GM18502 (cell line): Measurements from ENCODE around the gene KDELR3.
"Not testable (repeated sequence)": the region's sequence is repeated elsewhere in the genome, so short reads cannot be mapped to it uniquely, and the experiment has no call there.

ENCODE experiments used
- ATAC-seq: cut with Tn5 transposase; IDR thresholded peaks from one replicate; pipeline ENCODE4 v1.9.1; 2021; ENCODE audit warnings: mild to moderate bottlenecking; ENCODE audit not compliant: unreplicated experiment, poor library complexity

The KDELR3 gene

DNA sequence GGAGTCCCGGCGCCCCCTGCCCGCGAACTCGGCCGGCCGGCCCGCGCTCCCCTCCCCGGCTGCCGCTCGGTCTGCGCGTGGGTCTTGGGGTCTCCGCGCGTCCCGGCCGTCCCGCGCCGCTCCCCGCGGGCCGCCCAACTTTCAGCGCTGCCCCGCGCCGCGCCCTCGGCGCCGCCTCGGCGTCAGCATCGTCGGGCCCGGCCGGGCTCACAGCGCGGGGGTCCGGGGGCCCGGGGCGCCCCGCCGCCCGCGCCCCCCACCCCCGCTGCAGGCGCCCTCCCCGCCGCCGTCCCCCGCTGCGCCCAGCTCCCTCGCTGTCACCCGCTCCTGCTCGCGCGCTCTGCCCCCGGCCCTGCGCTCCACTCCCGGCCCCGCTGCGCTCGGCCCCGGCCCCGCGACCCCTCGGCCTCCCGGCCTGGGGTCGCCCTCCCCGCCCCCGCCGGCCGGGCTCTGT lies 12.8 kb upstream of the KDELR3 start, which contains the start of gene KCNJ4:
KCNJ4 (minus strand) TSS at position 124 of the 454 bp plus-strand sequence. CDS start 27,067 bp downstream, outside the sequence.
- no peak for ATAC-seq

DNA sequence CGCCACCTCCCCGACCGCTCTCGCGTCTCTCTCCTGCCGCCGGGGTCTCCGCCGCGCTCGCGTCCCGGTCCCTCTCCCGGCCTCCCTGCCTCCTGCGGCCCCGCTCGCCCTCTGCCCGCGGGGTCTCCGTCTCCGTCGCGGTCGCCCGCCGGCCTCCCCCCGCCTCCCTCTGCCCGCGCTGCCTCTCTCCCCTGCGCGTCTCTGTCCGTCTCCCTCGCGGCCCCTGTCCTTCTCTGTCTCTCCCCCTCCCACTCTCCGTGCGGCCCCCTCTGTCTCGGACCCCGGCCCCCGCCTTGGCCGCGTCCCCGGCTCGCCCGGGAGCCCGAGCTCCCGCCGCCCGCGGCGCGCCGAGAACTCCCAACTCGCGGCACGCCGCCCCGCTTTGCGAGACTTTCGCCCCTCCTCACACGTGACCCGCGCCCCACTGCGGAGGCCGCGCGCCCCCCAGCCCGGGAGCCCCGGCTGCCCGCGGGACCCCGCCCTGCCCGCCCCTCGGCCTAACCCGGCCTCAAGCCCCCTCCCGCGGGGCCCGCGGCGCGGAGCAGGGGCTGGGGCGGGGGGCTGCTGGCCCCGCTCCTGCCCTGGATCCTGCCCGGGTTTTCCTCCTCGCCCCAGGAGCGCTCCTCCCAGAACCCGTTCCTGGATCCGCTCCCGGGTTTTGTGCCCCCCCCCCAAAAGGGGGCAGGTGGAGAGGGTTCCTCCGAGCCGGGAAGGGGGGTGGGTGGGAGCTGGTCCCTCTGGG lies 12.2 kb upstream of the KDELR3 start:
- no peak for ATAC-seq

DNA sequence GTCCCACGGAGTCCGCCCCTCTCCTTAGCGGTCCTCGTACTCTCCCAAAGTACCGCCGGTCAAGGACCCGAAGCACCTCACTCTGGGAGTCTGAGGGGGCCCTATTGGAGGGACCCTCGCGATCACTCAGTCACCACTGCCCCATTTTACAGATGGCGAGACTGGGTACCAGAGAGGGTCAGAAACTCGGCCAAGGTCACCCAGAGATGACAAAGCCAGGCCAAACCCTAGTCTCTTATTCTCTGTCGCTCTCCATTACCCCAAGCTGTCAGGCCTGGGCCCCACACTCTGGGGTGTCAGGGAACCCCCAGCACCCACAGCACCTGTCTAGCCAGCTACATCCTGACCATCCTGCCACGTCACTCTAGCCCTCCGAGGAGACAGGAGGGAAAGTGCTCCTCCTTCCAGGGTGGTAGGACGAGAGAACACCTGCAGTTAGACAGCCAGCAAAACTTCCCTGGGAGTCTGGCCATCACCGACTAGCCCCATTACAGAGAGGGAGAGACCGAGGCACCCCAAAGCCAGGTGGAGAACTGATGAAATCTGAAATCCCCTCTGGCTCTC lies 11.5 kb upstream of the KDELR3 start:
- no peak for ATAC-seq

DNA sequence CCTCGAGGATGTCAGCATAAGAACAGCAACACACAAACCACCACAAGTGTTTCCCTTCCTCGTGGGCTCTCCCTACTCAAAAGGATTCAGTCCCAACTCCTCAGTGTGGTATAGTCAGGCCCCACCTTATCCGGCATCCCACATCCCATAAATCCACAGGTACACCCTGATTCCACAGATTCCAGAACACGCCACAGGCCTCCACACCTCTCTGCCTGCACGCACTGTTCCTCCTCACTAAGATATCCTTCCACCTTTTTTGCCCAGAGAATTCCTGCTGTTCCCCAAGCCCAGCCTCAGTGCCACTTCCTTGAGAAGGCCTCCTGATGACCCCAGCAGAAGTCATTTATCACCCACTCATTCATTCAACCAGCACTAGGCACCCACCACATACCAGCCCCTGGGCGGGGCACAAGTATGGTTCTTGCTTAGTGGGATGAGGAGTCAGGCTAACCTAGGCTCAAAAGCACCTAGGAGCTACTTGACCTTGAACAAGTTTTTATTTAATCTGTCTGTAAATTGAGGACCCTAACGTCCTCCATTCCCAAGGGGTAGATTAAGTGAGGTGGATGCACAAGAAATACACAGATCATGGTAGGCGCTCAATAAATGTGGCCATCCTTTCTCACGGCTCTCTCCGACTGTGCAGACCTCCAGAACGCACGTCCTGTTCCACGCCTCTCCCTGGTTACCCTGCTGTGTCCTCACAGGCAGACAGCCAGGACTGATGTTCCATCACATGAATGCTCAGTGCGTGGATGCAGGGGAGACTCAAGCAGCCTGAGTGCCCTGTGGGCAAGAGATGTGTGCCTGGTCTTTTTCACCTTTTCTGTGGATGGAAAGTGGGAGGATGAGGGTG lies 10.8 kb upstream of the KDELR3 start:
- ATAC-seq = no peak

DNA sequence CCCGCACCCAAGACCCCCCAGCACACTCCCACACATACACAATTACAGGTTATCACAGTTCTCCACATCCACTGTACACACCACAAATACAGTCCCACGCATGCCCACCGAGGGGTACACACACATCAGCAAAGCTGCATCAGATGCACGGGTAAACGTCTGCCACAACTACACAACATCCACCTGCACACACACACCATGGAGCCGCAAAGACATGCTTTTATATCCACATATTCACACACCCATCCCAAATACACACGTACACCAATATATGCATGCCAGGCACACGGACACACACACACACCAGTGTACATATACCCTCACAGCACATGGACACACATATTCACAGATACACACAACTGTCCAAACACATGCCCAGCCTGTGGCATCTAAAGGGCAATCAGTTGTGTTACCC lies 7.5 kb upstream of the KDELR3 start:
- no peak for ATAC-seq

DNA sequence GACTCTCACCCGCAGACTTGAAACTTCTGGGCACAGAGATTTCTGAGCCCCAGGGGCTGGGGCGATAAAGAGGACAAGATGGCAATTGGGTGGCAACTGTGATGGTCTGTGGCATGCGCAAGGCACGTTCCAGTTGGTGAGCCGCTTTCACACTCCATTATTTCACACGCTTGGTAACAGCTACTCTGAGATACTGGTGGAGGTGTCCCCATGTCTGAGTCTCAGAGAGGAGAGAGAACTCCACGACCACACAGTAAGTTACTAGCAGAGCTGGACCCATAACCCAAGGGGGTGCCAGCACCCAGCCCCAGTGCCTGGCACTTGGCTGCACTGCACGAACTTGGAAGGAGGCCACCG lies 6.9 kb upstream of the KDELR3 start:
- no peak for ATAC-seq

DNA sequence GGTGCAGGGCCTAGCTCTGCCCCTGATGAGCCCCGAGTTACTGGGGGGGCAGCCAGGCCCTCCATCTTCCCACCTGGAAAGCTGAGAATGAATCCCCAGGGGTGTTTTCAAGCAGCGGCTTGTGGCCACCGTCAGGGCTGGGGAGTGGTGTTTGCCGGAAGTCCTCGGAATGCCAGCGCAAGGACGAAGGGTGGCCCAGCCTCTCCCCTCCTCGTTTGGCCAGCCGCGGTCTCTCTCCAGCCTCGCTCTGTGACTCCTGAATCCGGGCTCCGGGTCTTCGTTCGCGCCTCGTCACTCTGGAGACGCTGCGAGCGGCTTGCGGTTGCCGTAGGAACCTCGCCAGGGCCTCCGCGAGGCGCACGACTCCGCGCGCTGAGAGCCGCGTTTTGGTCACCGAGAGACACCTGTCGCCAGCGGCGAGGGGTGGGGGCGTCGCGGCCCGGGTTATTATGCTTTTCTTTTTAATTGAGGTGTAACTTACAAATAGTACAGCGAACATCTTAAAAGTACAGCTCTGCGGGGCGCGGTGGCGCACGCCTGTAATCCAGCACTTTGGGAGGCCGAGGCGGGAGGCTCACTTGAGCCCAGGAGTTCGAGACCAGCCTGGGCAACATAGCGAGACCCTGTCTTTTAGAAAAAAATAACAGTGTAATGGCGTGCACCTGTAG lies 6.3 kb upstream of the KDELR3 start:
- no peak for ATAC-seq

DNA sequence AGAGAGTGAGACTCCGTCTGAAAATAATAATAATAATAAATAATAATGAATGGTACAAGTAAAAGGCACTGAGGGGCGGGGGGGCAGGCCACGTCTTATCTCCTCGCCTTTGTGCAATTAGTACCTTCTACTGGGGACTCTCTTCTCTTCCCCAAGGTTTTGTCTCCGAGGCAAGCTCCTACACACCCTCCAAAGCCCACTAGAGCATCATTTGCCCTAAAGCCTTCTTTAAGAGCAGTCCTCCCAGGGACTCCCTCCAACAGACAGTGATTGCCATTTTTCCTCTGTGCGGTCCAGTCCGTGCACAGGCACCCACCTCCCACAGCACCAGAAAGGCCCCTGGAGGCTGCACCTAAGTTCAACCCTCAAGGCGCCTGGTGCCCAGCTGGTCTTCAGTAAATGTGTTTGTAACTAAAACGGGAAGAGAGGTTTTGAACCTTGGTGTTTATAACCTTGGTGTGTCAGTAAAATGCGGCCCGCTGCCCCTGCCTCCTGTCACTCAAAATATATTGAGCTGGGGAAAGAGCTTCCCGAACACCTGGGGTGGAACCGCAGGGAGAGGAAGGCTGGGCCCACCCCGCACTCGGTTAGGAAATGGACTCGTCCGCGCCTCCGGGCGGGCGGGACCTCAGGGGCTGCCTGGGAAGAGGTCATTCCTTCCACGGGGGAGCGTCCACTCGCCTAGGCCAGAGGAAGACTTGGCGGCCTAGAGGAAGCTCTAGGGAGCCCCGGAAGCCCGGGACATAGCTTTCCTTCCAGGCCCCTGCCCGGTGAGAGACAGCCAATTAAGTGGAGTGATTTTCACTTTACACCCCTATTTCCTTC lies 4.7 kb upstream of the KDELR3 start:
- no peak for ATAC-seq

DNA sequence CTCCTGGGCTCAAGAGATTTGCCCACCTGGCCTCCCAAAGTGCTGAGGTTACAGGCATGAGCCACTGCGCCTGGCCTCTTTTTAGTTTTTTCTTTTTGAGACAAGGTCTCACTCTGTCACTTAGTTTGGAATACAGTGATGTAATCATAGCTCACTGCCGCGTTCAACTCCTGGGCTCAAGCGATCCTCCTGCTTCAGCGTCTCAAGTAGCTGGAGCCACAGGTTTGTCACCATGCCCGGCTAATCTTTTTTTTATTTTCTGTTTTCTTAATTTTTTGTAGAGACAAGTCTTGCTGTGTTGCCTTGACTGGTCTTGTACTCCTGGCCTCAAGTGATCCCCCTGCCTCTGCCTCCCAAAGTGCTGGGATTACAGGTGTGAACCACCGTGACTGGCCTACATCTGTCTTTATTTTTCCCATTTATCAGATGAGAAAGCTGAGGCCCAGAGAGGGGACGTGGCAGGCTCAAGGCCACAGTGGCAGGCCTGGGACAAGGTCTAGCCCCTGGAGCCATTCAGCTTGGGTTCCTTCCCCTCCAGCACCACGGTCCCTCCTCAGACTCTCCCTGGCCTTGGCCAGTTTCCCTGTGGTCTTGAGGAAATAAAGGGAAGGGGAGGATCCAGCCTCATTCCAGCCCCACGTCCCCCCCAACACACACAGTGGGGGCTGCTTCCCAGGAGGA lies 2.8 kb upstream of the KDELR3 start:
- ATAC-seq = no peak

DNA sequence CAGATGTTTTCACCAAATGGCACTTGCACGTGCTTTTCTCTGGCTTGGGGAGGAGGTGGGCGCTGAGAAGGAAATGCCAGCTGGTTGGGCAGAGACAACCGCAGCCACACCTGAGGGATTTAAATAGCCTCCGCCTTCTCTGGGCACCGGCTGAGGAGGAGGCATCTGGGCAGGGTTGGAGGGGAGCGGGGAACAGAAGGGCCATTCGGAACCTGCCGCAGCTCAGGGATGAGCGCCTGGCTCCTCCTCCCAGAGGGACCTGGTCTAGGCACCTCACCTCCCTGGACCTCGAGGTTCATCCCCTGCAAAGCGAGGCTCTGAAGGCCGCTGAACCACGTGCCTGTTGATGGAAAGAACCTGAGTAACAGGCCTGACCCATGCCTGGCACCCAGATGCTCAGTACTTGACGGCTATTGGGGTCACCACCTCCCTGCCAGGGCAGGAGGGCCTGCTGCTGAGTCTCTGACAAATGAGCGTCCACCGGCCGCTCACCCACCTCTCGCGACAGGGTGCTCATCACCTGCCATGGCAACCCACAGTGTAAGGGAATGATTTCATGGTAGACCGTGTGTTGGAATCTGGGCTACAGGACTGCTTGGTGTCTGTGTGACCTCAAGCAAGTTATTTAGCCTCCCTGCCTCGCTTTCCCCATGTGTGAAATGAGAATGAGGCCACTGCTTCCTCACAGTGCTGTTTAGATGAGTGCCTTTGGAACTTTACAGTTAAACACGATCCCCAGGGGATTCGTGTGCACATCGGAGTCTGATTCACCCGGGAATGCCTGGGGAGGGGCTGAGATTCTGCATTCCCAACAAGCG lies 2.0 kb upstream of the KDELR3 start:
- no peak for ATAC-seq

DNA sequence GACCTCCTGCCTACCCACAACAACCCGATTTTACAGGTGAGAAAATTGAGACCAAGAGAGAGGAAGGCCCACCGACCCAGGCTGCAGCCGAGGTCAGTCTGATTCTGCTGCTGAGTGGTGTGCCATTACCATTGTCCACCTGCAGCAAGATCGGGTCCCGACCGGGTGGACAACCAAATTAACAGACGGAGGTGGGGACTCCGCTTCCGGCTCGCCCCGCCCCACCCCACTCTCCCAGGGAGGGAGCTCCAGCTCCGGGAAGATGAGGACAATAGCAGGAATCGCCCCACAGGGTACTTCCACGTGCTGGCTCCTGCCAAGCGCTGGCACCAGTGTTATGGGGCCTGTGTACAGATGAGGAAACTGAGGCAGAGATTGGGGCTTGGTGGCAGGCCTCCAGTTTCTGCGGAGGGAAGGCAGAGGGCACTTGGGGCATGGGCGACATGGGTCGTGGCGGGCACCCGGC lies 425 bp upstream of the KDELR3 start:
- no peak for ATAC-seq

DNA sequence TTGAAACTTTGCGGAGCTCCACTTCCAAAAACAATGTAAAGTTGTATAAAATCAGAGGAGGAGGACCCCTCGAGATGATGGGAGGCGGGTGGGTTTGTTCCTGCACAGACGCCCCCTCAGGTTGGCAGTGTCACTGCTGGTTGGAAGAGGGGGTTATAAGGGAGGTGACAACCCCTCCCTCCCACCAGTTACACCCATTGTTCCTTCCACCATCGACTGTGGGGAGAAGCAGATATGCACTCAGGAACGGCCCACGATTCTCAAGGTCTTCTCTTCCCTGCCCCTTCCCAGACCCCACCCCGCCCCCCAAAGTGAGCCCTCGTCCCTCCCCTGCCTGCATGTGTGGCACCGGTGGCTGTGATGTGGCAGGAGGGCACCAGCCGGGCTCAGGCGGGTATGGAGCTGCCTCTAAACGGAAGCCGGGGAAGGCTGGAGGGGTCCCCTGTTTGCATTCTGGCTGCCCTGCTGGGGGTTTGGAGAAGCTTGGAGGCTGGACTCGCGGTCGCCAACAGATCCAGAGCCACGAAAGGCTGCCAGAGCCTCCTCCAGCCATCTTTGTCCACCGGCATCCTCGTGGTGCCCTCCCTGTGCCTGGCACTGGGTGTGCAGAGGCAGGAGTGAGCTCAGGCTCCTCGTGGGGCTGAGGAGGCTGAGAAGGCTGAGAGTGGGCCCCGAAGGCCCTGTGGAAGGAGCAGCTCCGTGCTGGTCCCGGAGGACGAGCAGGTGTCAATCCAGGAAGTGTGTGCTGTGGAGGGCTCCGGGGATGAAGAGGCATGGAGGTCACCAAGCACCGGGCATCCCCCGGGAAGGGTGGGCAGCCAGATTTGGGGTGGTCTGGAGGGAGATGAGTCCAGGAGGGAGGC lies 778 bp downstream of the KDELR3 start:
- no peak for ATAC-seq

DNA sequence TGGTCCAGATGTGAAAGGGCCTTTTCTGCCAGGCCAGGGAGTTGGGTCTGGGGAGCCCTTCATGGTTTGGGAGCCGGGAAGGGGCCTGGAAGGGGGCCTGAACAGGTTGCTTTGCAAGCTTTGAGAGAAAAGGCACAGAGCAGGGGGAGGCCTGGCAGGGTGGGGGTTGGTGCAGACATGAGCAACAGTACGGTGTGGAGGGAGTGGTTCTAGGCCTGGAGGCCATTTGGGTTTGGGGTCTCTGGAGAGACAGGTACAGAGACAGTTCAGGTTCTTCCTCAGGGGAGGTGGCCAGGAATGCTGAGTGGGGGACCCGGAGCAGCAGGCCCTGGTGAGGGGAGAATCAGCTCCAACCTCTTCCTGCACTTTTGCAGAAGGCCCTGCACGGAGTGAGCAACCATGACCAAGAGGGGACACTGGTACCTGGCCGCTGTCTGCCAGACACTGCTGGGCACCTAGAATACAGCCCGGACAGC lies 1.4 kb downstream of the KDELR3 start:
- no peak for ATAC-seq

DNA sequence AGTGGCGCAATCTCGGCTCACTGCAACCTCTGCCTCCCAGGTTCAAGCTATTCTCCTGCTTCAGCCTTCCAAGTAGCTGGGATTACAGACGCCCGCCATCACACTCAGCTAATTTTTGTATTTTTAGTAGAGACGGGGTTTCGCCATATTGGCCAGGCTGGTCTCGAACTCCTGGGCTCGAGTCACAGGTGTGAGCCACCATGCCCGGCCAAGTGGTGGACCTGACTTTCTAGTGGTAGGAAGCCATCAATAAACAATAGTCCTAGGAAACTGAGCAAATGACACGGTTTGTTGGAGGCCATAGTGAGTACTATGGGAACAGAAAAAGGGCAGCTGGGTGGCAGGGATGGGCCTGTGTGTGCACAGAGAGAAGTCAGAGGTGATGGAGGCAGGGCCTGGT lies 2.3 kb downstream of the KDELR3 start:
- not testable (repeated sequence) for ATAC-seq

DNA sequence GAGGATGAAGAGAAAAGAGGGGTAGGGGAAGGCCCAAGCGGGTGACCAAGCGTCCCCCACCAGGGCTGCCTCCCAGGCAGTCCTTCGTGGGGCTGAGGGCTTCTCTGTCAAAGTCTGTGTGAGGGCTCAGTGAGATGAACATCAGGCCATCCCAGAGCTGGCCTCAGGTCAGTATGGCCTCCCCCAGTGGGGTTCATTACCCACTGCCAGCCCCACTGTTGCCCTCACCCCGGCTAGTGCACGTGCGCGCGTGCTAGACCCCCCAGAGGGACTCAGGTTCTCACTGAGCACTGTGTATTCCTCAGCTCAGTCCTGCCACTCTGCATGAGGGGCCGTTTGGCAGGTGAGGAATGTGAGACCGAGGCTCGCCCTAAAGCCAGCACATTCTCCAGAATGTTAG lies 3.3 kb downstream of the KDELR3 start:
- no peak for ATAC-seq

DNA sequence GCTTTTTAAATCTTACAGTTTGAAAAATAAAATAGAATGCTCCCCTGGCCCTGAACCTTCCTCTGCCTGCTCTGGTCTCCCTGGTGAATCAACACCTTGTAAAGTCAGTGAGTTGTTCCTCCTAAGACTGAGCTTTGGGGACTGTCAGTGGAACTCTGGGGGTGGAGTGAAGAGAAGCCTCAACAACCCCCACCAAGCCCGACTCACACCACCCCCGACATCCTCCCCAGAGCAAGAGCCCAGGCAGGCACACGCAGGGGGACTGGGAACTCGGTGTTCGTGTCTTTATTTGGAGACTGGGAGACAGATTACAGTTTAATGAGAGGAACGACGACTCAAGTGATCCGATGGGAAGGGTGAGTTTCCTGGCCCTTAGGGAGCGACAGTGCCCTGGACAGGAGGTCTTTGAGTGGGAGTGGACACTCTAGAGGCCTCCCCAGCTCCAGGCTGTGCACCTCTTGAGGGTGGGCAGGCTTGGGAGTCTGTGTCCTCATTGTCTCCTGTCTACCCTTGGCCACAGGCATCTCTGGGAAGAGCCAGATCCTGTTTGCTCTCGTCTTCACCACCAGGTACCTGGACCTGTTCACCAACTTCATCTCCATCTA lies 6.2 kb downstream of the KDELR3 start:
- no peak for ATAC-seq

DNA sequence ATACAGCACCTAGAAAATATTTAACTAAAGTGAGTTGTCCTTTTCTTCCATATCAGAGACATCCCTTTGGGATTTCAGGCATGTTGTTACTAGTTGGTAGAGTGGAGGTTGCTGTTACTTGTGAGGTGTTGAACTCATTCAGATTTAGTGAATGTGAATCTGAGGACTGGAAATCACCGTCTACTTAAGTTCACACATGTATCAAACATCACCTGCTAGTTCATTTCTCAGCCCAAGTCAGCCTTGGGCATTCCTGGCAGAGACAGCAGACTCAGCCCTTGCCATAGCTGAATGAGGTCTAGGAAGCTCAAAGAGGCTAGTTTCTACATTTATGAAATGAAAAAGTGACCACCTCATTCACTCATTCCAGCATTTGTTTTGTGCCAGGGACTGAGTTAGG lies 9.7 kb downstream of the KDELR3 start:
- ATAC-seq = no peak
